Activated CD8-positive, alpha-beta memory T cell treated with anti-CD3 and anti-CD28 coated beads for 36 hours (primary cell): ENCODE data around the gene NLRX1. TPM values are rescaled to one million over a fixed set of nuclear protein-coding genes. Genes with fewer than 3 reads are reported as not detected.
"Not testable (repeated sequence)": the region's sequence is repeated elsewhere in the genome, so short reads cannot be mapped to it uniquely, and the experiment has no call there.

ENCODE experiments used
- CTCF ChIA-PET: fragments of 350-600 bp; sonication (Branson Sonifier 250); formaldehyde crosslinking; loops from one replicate; lab custom pipeline; 2021; ENCODE audit warnings: antibody characterized with exemption; lab: Charles Lee
- POLR2A ChIA-PET: fragments of 350-600 bp; sonication (Branson Sonifier 250); formaldehyde crosslinking; loops from one replicate; lab custom pipeline; 2021; ENCODE audit warnings: antibody characterized with exemption; lab: Charles Lee
- total RNA-seq, 2 experiments: library from RNA; stranded (reverse); gene quantifications; one replicate each; pipeline ENCODE4 v1.2.3, GENCODE V29; 2021

Gene NLRX1
- total RNA-seq, 2 experiments from 2014 or later: 18.2 TPM

DNA sequence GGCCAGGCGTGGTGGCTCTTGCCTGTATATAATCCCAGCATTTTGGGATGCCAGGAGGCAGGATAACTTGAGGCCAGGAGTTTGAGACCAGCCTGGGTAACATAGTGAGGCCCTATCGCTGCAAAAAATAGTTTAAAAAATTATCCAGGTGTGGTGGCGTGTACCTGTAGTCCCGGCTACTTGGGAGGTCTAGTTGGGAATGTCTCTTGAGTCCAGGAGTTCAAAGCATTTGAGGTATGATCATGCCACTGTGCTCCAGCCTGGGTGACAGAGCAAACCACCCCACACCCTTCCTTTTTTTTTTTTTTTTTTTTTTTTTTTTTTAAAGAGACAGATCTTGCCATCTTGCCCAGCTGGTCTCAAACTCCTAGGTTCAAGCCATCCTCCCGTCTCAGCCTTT, 54.4 kb downstream of the NLRX1 start:
- CTCF ChIA-PET: no interaction called here
- POLR2A ChIA-PET: no interaction called here

DNA sequence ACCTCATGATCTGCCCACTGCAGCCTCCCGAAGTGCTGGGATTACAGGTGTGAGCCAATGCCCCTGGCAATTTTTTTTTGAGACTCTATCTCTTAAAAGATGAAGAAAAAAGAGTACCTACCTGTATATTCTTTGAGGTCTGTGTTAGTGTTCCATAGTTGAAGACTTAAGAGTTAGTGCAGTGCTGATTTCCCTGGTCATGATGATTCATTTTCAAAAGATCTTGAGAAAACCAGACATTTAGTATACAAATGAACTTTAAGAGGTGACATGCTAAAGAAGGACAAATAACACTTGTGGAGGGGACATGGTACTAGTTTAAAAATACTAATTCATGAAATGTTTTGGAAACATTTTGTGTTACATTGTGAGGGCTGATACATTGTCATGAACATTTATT, 55.3 kb downstream of the NLRX1 start:
- ChIA-PET POLR2A (no interaction called here), CTCF (no interaction called here)

DNA sequence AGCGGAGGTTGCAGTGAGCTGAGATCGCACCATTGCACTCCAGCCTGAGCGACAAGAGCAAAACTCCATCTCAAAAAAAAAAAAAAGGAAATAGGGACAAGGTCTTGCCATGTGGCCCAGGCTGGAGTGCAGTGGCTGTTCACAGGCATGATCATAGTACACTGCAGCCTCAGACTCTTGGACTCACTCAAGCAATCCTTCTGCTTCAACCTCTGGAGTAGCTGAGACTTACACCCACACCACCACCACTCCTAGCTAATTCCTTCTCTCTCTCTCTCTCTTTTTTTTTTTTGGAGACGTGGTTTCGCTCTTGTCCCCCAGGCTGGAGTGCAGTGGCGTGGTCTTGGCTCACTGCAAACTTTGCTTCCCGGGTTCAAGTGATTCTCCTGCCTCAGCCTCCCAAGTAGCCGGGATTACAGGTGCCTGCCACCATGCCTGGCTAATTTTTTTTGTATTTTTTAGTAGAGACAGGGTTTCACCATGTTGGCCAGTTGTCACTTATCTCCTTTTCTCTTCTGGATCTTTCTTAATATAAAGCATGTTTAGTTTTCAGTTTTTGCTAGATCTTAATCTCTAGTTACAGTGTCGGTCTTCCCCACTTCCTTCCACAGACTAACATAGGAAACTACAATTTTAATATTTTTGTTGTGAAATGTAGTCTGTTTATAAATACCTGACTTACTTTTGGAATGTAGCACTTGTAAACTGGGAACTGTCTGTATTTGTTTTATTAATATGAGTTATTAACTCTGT, 60.2 kb downstream of the NLRX1 start:
- CTCF ChIA-PET: not testable (repeated sequence)
- POLR2A ChIA-PET: interaction anchor here (0.7 kb wide), 1 partner anchor 17 kb away, joined by 7 read pairs; no protein-coding TSS in a partner anchor

DNA sequence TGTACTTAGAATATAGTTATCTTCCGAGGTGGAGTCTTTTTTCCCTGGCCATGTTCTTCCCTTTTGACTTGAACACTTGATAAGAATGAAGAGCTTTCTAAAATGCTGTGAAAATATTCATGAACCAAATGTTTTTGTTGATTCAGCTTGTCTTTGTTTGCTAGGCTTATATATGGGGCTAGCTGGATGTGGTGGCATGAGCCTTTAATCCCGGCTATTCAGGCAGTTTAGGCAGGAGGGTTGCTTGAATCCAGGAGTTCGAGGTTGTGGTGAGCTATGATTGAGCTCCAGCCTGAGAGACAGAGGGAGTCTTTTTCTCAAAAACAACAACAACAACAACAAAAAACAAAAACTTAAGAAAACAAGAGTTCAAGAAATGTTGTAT, 60.8 kb downstream of the NLRX1 start:
- ChIA-PET CTCF (interaction anchor here (0.7 kb wide), 1 partner anchor 9 kb away, joined by 4 read pairs; no protein-coding TSS in a partner anchor), POLR2A (no interaction called here)

DNA sequence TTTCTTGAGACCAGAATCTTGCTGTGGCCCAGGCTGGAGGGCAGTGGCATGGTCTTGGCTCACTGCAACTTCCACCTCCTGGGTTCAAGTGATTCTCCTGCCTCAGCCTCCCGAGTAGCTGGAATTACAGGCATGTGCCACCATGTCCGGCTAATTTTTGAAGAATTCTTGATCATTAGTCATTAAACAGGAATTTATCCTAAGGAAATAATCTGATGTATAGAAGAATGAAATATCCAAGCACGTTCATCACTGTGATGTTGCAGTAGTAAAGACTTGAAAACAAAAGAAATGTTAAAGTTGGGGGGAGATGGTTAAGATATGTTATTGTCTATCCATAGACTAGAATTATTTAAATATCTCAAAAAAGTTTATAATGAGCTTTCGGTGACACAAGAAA, 61.2 kb downstream of the NLRX1 start:
- POLR2A ChIA-PET: no interaction called here

More for the DNA sequence above, 61.2 kb downstream of the NLRX1 start:
- CTCF ChIA-PET: interaction anchor here (0.7 to 1.0 kb wide), 2 partner anchors 8 to 10 kb away, joined by 3 to 4 read pairs; no protein-coding TSS in a partner anchor

Other genes starting within 250 kb of the NLRX1 start
- 10 to 100 TPM; 23.8 to 26.3 TPM for gene BCL9L, start 242.8 kb upstream of the NLRX1 start, total RNA-seq
- not detected for gene UPK2, start 212.4 kb upstream of the NLRX1 start, total RNA-seq
- not detected for gene FOXR1, start 197.0 kb upstream of the NLRX1 start, total RNA-seq
- gene CENATAC, start 170.6 kb upstream of the NLRX1 start, total RNA-seq: 10 to 100 TPM; 32.7 to 33.4 TPM
- 1,000 to 10,000 TPM; 1,363 to 1,371 TPM for gene RPS25, start 150.4 kb upstream of the NLRX1 start, total RNA-seq
- gene TRAPPC4, start 150.0 kb upstream of the NLRX1 start, total RNA-seq: 100 to 1,000 TPM; 136 to 145 TPM
- gene SLC37A4, start 137.8 kb upstream of the NLRX1 start, total RNA-seq: 10 to 100 TPM; 29.9 to 30.4 TPM
- 100 to 1,000 TPM; 151 to 159 TPM for gene HYOU1, start 111.5 kb upstream of the NLRX1 start, total RNA-seq
- 10 to 100 TPM; 20.6 to 21.0 TPM for gene VPS11, start 100.9 kb upstream of the NLRX1 start, total RNA-seq
- 10 to 100 TPM; 40.5 to 41.3 TPM for gene HMBS, start 83.8 kb upstream of the NLRX1 start, total RNA-seq
- gene DPAGT1, start 66.9 kb upstream of the NLRX1 start, total RNA-seq: 10 to 100 TPM; 76.3 to 90.1 TPM
- gene C2CD2L, start 61.4 kb upstream of the NLRX1 start, total RNA-seq: 10 to 100 TPM; 26.0 to 26.6 TPM
- gene HINFP, start 47.1 kb upstream of the NLRX1 start, total RNA-seq: 10 to 100 TPM; 26.5 to 27.5 TPM
- gene ABCG4, start 19.7 kb upstream of the NLRX1 start, total RNA-seq: under 1 TPM in 1 of 2 experiments, not detected in 1; 0.08 TPM
- not detected for gene NHERF4, start 16.8 kb downstream of the NLRX1 start, total RNA-seq
- 10 to 100 TPM; 26.3 to 26.9 TPM for gene CBL, start 37.6 kb downstream of the NLRX1 start, total RNA-seq
- 1 to 10 TPM; 4.6 to 4.8 TPM for gene MCAM, start 148.4 kb downstream of the NLRX1 start, total RNA-seq
- 10 to 100 TPM; 32.8 to 33.7 TPM for gene RNF26, start 165.8 kb downstream of the NLRX1 start, total RNA-seq
- not detected for gene C1QTNF5, start 172.2 kb downstream of the NLRX1 start, total RNA-seq
- not detected for gene MFRP, start 178.0 kb downstream of the NLRX1 start, total RNA-seq
- gene USP2, start 213.0 kb downstream of the NLRX1 start, total RNA-seq: 1 to 10 TPM in 1 of 2 experiments, under 1 TPM in 1; 0.44 to 1.1 TPM